Osteocyte (in vitro differentiated cells): ENCODE results near the gene ANKRD28. TPM values are rescaled to one million over a fixed set of nuclear protein-coding genes. Genes with fewer than 3 reads are reported as not detected.
A peak's percentile ranks its signal among the peaks of the same experiment; 100 is the strongest.

Source experiments
- DNase-seq: peaks from one replicate; pipeline ENCODE4 v3.0.0; 2021; ENCODE audit warnings: mixed read lengths; ENCODE audit not compliant: unreplicated experiment; ENCODE audit errors: extremely low spot score
- H3K27ac Mint-ChIP-seq: one replicate; pipeline ENCODE4 v1.8.0; 2021; ENCODE audit warnings: mild to moderate bottlenecking, mixed read lengths; ENCODE audit not compliant: unreplicated experiment
- H3K27me3 Mint-ChIP-seq: one replicate; pipeline ENCODE4 v1.8.0; 2021; ENCODE audit warnings: mixed read lengths; ENCODE audit not compliant: unreplicated experiment
- H3K36me3 Mint-ChIP-seq: one replicate; pipeline ENCODE4 v1.8.0; 2021; ENCODE audit warnings: mixed read lengths; ENCODE audit not compliant: unreplicated experiment
- H3K4me1 Mint-ChIP-seq: one replicate; pipeline ENCODE4 v1.8.0; 2021; ENCODE audit warnings: mixed read lengths; ENCODE audit not compliant: unreplicated experiment
- H3K4me3 Mint-ChIP-seq: one replicate; pipeline ENCODE4 v1.8.0; 2021; ENCODE audit warnings: mild to moderate bottlenecking, moderate library complexity, mixed read lengths; ENCODE audit not compliant: unreplicated experiment
- H3K9me3 Mint-ChIP-seq: one replicate; pipeline ENCODE4 v1.8.0; 2021; ENCODE audit warnings: mixed read lengths; ENCODE audit not compliant: unreplicated experiment
- CTCF ChIP-seq: fragments of 200-600 bp; sonication (generic); IDR thresholded peaks from 2 replicates; pipeline ENCODE4 v1.5.0; 2021; ENCODE audit warnings: antibody characterized with exemption, mild to moderate bottlenecking, moderate library complexity
- total RNA-seq: library from RNA; stranded (reverse); gene quantifications from 2 replicates; pipeline ENCODE4 v1.2.1, GENCODE V29; 2021

ANKRD28 gene
- total RNA-seq, 1 donor from 2014 or later, result 151 TPM

DNA sequence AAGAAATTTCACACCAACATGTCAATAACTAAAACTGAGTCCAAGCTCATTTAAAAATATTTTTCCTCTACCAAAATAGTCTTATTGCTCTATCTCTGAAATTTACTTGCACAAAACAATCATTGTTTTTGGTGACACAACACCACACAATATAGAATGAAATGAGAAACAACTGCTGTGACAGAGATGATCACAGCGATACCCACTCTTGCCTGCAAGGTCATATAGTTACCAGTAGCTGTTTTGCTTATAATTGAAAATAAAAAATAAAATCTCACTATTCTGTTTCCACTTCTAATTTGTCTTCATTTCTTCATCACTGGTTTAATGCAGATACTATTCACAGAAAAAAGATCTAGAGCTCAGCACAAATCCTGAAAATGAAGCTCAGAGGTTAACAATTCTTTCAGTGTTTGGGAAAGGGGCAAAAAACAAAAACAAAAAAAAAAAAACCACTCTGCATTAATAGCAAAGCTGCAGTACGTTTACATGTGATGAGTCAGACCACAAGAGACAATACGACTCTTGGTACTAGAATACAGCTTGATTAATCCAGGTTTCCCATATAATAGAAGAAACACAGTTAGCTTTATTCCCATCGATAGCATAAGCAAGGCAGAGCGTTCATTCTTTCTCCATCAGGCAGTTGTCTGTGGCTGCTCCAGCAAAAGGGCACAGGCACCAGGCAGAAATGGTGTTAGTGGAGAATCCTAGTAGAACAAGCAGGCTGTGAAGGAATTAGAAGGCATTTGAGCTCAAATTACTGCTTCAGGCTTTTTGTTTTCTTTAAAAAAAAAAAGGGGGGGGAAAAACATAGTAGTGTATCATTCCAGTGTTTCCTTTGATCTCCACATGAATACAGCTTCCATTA lies 773 bp downstream of the ANKRD28 start:
- peak overlapping the region; percentile 93 for H3K4me3 Mint-ChIP-seq
- DNase-seq, result no peak
- no peaks in the 10 kb centered on the region for H3K9me3 Mint-ChIP-seq
- H3K27ac Mint-ChIP-seq, result peak overlapping the region; percentile 99
- peaks cover 18% of the 10 kb centered on the region for H3K36me3 Mint-ChIP-seq
- H3K27me3 Mint-ChIP-seq, result no peaks in the 10 kb centered on the region
- no peak for TF ChIP-seq CTCF
- H3K4me1 Mint-ChIP-seq, result peaks cover 34% of the 10 kb centered on the region

DNA sequence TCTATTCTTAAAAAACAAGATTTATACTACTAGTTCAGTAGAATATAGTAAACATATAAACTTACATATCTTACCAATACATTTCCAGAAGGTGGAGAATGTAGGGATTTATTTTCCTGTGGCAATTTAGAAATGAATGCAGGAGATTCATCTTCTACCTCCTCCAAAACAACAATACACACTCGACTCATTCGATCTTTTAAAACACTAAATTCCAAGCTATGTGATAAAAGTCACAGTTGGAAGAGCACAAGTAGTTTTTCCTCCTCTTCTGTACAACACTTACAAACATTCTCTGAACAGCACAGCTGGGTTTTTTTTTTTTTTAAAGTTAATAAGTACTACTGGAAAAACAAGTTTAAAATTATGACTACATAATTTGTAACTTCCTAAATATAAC lies 1.4 kb downstream of the ANKRD28 start:
- no peak for DNase-seq
- peaks cover 25% of the 10 kb centered on the region for H3K36me3 Mint-ChIP-seq
- H3K27ac Mint-ChIP-seq, result peak overlapping the region; percentile 99
- peaks cover 41% of the 10 kb centered on the region for H3K4me1 Mint-ChIP-seq
- H3K9me3 Mint-ChIP-seq, result peaks cover 3% of the 10 kb centered on the region
- peak overlapping the region; percentile 93 for H3K4me3 Mint-ChIP-seq
- no peak for TF ChIP-seq CTCF
- no peaks in the 10 kb centered on the region for H3K27me3 Mint-ChIP-seq

DNA sequence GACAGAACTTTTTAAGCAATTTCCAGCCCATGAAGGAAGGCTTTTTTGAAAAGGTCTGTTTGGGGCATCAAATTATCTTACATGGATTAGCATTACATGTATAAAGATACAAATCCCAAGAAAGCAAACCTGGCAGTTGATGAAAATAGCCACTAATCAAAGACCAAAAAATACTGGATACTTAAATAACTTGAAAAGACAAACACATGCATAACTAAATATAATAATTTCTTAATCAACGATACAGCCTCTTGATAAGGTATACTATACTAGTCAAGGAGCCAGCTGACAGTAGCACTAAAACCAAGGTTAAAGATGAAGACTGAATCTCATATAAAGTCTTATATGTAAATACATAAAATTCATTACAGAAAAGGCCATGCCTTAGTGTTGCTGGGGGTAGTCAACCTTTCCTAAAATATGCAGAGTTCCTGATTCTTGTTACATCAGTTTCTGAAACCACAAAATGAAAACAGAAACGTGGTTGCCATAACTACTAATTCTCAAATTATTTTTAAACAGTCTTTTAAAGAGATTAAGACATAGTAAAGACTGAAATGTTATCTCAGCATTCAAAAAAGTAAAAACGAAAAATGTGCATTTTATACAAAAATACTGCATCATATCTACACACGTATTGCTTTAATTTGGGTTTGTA lies 2.0 kb downstream of the ANKRD28 start:
- Mint-ChIP-seq H3K36me3 (peaks cover 30% of the 10 kb centered on the region), H3K27ac (peak overlapping the region; percentile 99), H3K27me3 (no peaks in the 10 kb centered on the region), H3K4me3 (peak overlapping the region; percentile 93), H3K4me1 (peaks cover 41% of the 10 kb centered on the region), H3K9me3 (peaks cover 8% of the 10 kb centered on the region)
- no peak for DNase-seq
- TF ChIP-seq CTCF, result no peak

GRCh38 chr3:15794842-15795650 lies 2.7 kb downstream of the ANKRD28 start:
- Mint-ChIP-seq H3K9me3 (peaks cover 16% of the 10 kb centered on the region), H3K36me3 (peaks cover 37% of the 10 kb centered on the region), H3K27me3 (no peaks in the 10 kb centered on the region), H3K27ac (peak overlapping the region; percentile 99), H3K4me3 (peak overlapping the region; percentile 93), H3K4me1 (peaks cover 41% of the 10 kb centered on the region)
- no peak for DNase-seq
- peak; percentile 47 for TF ChIP-seq CTCF
